ENCODE data around the gene EVA1B. TPM values are rescaled to one million over a fixed set of nuclear protein-coding genes. Genes with fewer than 3 reads are reported as not detected.

EVA1B gene
- total and polyA plus RNA-seq, 2 of the 13 experiments (the other 11 are each of a cell fraction or from before 2014, with no cell fraction given): 3.9 to 6.6 TPM

DNA sequence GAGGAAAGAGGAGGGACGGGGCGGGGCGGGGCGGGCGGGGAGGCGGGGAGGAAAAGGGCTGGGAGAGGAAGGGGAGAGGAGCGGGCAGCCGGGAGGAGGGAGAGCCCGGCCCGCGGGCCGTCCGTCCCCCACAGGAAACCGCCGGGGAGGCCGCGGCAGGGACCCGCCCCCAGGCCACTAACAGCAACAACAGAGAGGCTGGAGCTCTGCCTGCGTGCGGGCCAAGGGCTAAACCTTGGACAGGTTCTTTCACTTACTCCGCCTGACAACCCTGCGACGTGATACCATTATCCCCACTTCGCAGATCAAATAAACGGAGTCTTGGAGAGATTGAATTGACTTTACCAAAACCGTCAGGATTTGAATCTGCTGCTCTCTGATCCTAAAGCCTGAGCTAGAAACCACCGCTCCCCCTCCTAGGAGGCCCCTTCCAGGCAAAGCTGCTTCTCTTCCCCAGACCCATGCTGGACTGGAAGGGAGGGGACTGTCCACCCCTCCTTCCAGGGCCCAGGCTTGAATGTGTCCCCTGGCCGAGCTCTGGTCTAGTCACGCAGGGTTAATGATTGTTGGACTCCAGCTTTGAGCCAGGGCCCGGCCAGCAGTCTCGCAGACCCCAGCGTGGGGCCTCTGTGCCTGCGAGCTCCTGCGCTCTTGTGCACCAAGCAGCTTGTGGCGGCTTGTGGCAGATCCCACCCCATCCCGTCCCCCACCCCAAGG, at the start of gene EVA1B (continued):
- TF ChIP-seq, protein P1, sequence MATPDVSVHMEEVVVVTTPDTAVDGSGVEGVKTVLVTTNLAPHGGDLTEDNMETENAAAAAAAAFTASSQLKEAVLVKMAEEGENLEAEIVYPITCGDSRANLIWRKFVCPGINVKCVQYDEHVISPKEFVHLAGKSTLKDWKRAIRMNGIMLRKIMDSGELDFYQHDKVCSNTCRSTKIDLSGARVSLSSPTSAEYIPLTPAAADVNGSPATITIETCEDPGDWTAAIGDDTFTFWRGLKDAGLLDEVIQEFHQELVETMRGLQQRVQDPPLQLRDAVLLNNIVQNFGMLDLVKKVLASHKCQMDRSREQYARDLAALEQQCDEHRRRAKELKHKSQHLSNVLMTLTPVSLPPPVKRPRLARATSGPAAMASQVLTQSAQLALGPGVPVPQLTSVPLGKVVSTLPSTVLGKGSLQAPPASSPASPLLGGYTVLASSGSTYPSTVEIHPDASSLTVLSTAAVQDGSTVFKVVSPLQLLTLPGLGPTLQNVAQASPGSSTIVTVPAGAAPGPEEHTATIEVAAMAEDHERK (CRISPR knock-in tag; IDR thresholded peaks at IDR 0.05; ENCODE audit: low read depth): no peak
- TF ChIP-seq ZNF564 (CRISPR knock-in tag; IDR thresholded peaks at IDR 0.05) (no peak), HHEX (CRISPR knock-in tag; IDR thresholded peaks at IDR 0.05) (no peak), HNF4G (IDR thresholded peaks at IDR 0.05; ENCODE audit: borderline replicate concordance, low read depth, low read length) (peak; percentile 7; the same call in 1 of the 2 replicates), HNF4G (CRISPR knock-in tag; IDR thresholded peaks at IDR 0.05; ENCODE audit: borderline replicate concordance, low read depth) (no peak), NFE2 (CRISPR knock-in tag; IDR thresholded peaks at IDR 0.05) (no peak), ELF3 (CRISPR knock-in tag; IDR thresholded peaks at IDR 0.05) (no peak), EEA1 (CRISPR knock-in tag; IDR thresholded peaks at IDR 0.05; ENCODE audit: borderline replicate concordance) (no peak), ZNF331 (CRISPR knock-in tag; IDR thresholded peaks at IDR 0.05) (peak; percentile 87), ZNF101 (CRISPR knock-in tag; IDR thresholded peaks at IDR 0.05; ENCODE audit: borderline replicate concordance, low read depth) (no peak), SIN3B (IDR thresholded peaks at IDR 0.05; ENCODE audit: low read length) (no peak), NKX3-1 (CRISPR knock-in tag; IDR thresholded peaks at IDR 0.05) (no peak), EHMT2 (IDR thresholded peaks at IDR 0.05; ENCODE audit: borderline replicate concordance, low read depth, low read length) (no peak), EED (CRISPR knock-in tag; IDR thresholded peaks at IDR 0.05) (0 out of 2 replicates have a peak, but pooled peaks have one; percentile 46), NFATC3 (CRISPR knock-in tag; IDR thresholded peaks at IDR 0.05) (no peak; the same call in 1 of the 2 replicates)
- TF ChIP-seq, protein P2, sequence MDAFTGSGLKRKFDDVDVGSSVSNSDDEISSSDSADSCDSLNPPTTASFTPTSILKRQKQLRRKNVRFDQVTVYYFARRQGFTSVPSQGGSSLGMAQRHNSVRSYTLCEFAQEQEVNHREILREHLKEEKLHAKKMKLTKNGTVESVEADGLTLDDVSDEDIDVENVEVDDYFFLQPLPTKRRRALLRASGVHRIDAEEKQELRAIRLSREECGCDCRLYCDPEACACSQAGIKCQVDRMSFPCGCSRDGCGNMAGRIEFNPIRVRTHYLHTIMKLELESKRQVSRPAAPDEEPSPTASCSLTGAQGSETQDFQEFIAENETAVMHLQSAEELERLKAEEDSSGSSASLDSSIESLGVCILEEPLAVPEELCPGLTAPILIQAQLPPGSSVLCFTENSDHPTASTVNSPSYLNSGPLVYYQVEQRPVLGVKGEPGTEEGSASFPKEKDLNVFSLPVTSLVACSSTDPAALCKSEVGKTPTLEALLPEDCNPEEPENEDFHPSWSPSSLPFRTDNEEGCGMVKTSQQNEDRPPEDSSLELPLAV (CRISPR knock-in tag; conservative IDR thresholded peaks at IDR 0.05; ENCODE audit: low read depth): no peak
- TF ChIP-seq, protein P3, sequence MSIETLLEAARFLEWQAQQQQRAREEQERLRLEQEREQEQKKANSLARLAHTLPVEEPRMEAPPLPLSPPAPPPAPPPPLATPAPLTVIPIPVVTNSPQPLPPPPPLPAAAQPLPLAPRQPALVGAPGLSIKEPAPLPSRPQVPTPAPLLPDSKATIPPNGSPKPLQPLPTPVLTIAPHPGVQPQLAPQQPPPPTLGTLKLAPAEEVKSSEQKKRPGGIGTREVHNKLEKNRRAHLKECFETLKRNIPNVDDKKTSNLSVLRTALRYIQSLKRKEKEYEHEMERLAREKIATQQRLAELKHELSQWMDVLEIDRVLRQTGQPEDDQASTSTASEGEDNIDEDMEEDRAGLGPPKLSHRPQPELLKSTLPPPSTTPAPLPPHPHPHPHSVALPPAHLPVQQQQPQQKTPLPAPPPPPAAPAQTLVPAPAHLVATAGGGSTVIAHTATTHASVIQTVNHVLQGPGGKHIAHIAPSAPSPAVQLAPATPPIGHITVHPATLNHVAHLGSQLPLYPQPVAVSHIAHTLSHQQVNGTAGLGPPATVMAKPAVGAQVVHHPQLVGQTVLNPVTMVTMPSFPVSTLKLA (IDR thresholded peaks at IDR 0.05): no peak
- TF ChIP-seq, protein P4, sequence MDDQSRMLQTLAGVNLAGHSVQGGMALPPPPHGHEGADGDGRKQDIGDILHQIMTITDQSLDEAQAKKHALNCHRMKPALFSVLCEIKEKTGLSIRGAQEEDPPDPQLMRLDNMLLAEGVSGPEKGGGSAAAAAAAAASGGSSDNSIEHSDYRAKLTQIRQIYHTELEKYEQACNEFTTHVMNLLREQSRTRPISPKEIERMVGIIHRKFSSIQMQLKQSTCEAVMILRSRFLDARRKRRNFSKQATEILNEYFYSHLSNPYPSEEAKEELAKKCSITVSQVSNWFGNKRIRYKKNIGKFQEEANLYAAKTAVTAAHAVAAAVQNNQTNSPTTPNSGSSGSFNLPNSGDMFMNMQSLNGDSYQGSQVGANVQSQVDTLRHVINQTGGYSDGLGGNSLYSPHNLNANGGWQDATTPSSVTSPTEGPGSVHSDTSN (CRISPR knock-in tag; IDR thresholded peaks at IDR 0.05; ENCODE audit: borderline replicate concordance): no peak
- TF ChIP-seq, protein P5, sequence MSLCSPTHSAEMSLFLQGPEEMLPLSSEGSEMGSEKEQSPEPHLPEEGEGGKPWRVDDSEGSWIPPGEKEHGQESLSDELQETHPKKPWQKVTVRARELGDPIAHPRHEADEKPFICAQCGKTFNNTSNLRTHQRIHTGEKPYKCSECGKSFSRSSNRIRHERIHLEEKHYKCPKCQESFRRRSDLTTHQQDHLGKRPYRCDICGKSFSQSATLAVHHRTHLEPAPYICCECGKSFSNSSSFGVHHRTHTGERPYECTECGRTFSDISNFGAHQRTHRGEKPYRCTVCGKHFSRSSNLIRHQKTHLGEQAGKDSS (CRISPR knock-in tag; IDR thresholded peaks at IDR 0.05; ENCODE audit: borderline replicate concordance, low read depth): peak; percentile 71; the same call in 1 of the 2 replicates
- TF ChIP-seq, protein P6, sequence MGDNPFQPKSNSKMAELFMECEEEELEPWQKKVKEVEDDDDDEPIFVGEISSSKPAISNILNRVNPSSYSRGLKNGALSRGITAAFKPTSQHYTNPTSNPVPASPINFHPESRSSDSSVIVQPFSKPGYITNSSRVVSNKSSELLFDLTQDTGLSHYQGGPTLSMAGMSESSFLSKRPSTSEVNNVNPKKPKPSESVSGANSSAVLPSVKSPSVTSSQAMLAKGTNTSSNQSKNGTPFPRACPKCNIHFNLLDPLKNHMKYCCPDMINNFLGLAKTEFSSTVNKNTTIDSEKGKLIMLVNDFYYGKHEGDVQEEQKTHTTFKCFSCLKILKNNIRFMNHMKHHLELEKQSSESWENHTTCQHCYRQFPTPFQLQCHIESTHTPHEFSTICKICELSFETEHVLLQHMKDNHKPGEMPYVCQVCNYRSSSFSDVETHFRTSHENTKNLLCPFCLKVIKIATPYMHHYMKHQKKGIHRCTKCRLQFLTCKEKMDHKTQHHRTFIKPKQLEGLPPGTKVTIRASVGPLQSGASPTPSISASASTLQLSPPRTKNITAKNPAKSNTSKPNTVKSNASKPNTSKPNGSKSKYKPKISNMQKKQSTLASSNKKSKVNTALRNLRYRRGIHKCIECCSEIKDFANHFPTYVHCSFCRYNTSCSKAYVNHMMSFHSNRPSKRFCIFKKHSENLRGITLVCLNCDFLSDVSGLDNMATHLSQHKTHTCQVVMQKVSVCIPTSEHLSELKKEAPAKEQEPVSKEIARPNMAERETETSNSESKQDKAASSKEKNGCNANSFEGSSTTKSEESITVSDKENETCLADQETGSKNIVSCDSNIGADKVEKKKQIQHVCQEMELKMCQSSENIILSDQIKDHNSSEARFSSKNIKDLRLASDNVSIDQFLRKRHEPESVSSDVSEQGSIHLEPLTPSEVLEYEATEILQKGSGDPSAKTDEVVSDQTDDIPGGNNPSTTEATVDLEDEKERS (CRISPR knock-in tag; IDR thresholded peaks at IDR 0.05): peak; percentile 39; the same call in 1 of the 2 replicates
